GM21717 (cell line): ENCODE measurements around the gene MMD.
"Not testable (repeated sequence)": the region's sequence is repeated elsewhere in the genome, so short reads cannot be mapped to it uniquely, and the experiment has no call there.

Source experiments
- ATAC-seq: cut with Tn5 transposase; IDR thresholded peaks from one replicate; pipeline ENCODE4 v1.9.1; 2021; ENCODE audit warnings: mild to moderate bottlenecking, moderate library complexity; ENCODE audit not compliant: unreplicated experiment

Gene MMD

GRCh38 chr17:55444471-55445441 lies 23.1 kb upstream of the MMD start:
- ATAC-seq: peak; percentile 88

GRCh38 chr17:55443904-55444303 lies 22.3 kb upstream of the MMD start:
- ATAC-seq: no peak

GRCh38 chr17:55442953-55443683 lies 21.5 kb upstream of the MMD start:
- ATAC-seq: no peak

- ATAC-seq: no peak
Observed at GRCh38 chr17:55442462-55442861, 20.8 kb upstream of the MMD start.

- ATAC-seq: no peak
Observed at GRCh38 chr17:55441544-55441943, 19.9 kb upstream of the MMD start.

- no peak for ATAC-seq
Observed at GRCh38 chr17:55440391-55440790, 18.8 kb upstream of the MMD start.

- peak; percentile 81 for ATAC-seq
Observed at GRCh38 chr17:55437159-55437605, 15.5 kb upstream of the MMD start.

- ATAC-seq: peak; percentile 15
Observed at GRCh38 chr17:55436224-55437158, 14.9 kb upstream of the MMD start.

- ATAC-seq: no peak
Observed at GRCh38 chr17:55435408-55435807, 13.8 kb upstream of the MMD start.

- ATAC-seq: no peak
Observed at GRCh38 chr17:55434721-55435120, 13.1 kb upstream of the MMD start.

- ATAC-seq: no peak
Observed at GRCh38 chr17:55433629-55434422, 12.2 kb upstream of the MMD start.

- no peak for ATAC-seq
Observed at GRCh38 chr17:55433029-55433628, 11.5 kb upstream of the MMD start.

- no peak for ATAC-seq
Observed at GRCh38 chr17:55432358-55433028, 10.9 kb upstream of the MMD start.

GRCh38 chr17:55431914-55432313 lies 10.3 kb upstream of the MMD start:
- ATAC-seq: not testable (repeated sequence)

- no peak for ATAC-seq
Observed at GRCh38 chr17:55430541-55431288, 9.1 kb upstream of the MMD start.

- no peak for ATAC-seq
Observed at GRCh38 chr17:55427587-55427882, 5.9 kb upstream of the MMD start.

- ATAC-seq: no peak
Observed at GRCh38 chr17:55426851-55427586, 5.4 kb upstream of the MMD start.
